ENCODE results near the gene TXNL4B. TPM values are rescaled to one million over a fixed set of nuclear protein-coding genes. Genes with fewer than 3 reads are reported as not detected.
"Not testable (repeated sequence)": the region's sequence is repeated elsewhere in the genome, so short reads cannot be mapped to it uniquely, and the experiment has no call there.

The TXNL4B gene
- total and polyA plus RNA-seq, 3 donors from 2014 or later: 30.9 to 41.1 (median 37.9) TPM

GRCh38 chr16:72085002-72085401 lies 8.4 kb downstream of the TXNL4B start:
- intact Hi-C loops (cut with DNase I; ENCODE audit: low total_unique reads): no loop called here

GRCh38 chr16:72084445-72084844 lies 9.0 kb downstream of the TXNL4B start:
- H3K27me3 ChIP-seq: no peaks in the 10 kb centered on the region
- intact Hi-C loops (cut with DNase I; ENCODE audit: low total_unique reads): no loop called here
- no peak overlapping the region for H3K4me3 ChIP-seq
- 95 to 97% methylated on average over 10 of the region's 10 CpGs for WGBS, 2 donors
- no peaks in the 10 kb centered on the region for H3K36me3 ChIP-seq (ENCODE audit: low read depth, missing control alignments)
- DNase-seq: no peak
- no peaks in the 10 kb centered on the region for H3K4me1 ChIP-seq
- TF ChIP-seq POLR2A (IDR thresholded peaks at IDR 0.05): no peak
- TF ChIP-seq CTCF (IDR thresholded peaks at IDR 0.05): no peak
- H3K27ac ChIP-seq: no peak overlapping the region
- H3K9me3 ChIP-seq: no peaks in the 10 kb centered on the region

More at GRCh38 chr16:72085002-72085401, 8.4 kb downstream of the TXNL4B start:
- Histone ChIP-seq H3K27ac (no peak overlapping the region), H3K4me3 (no peak overlapping the region), H3K27me3 (no peaks in the 10 kb centered on the region), H3K4me1 (no peaks in the 10 kb centered on the region), H3K36me3 (ENCODE audit: low read depth, missing control alignments) (no peaks in the 10 kb centered on the region), H3K9me3 (no peaks in the 10 kb centered on the region)
- 60 to 65% methylated on average over 1 to 2 of the region's 2 CpGs for WGBS, 2 donors
- peak; percentile 75 for DNase-seq
- no peak for TF ChIP-seq POLR2A (IDR thresholded peaks at IDR 0.05)
- TF ChIP-seq CTCF (IDR thresholded peaks at IDR 0.05): no peak

GRCh38 chr16:72083778-72084404 lies 9.5 kb downstream of the TXNL4B start:
- Histone ChIP-seq H3K36me3 (ENCODE audit: low read depth, missing control alignments) (no peaks in the 10 kb centered on the region), H3K4me3 (no peak overlapping the region), H3K4me1 (no peaks in the 10 kb centered on the region), H3K9me3 (no peaks in the 10 kb centered on the region), H3K27ac (no peak overlapping the region), H3K27me3 (no peaks in the 10 kb centered on the region)
- 63 to 64% methylated on average over 3 of the region's 3 CpGs for WGBS, 2 donors
- intact Hi-C loops (cut with DNase I; ENCODE audit: low total_unique reads): no loop called here
- no peak for DNase-seq
- TF ChIP-seq POLR2A (IDR thresholded peaks at IDR 0.05) (no peak), CTCF (IDR thresholded peaks at IDR 0.05) (no peak)

GRCh38 chr16:72076991-72077706 lies 16.3 kb downstream of the TXNL4B start:
- H3K36me3 ChIP-seq (ENCODE audit: low read depth, missing control alignments); H3K27me3 ChIP-seq; intact Hi-C loops (cut with DNase I; ENCODE audit: low total_unique reads); H3K27ac ChIP-seq; H3K9me3 ChIP-seq; DNase-seq; H3K4me3 ChIP-seq: not testable (repeated sequence)
- WGBS, 2 donors: 100% methylated on average over 1 of the region's 5 CpGs
- peaks cover 25% of the 10 kb centered on the region for H3K4me1 ChIP-seq

- Histone ChIP-seq H3K4me1 (peaks cover 34% of the 10 kb centered on the region), H3K27ac (peak overlapping the region; percentile 16 to 62)
- H3K36me3 ChIP-seq (ENCODE audit: low read depth, missing control alignments); intact Hi-C loops (cut with DNase I; ENCODE audit: low total_unique reads); H3K4me3 ChIP-seq; DNase-seq; H3K9me3 ChIP-seq; H3K27me3 ChIP-seq: not testable (repeated sequence)
- 20% methylated on average over 2 of the region's 6 CpGs; no CpG with 5 or more reads in 1 of the 2 donors for WGBS, 2 donors
These were observed 18.4 kb downstream of the TXNL4B start for GRCh38 chr16:72075067-72075466.

Data from testis (tissue), 3 donors.